H1 (cell line): ENCODE data around the gene OXNAD1.

ENCODE experiments used
- ASH2L ChIP-seq: fragments of 200-600, 300-600 bp; sonication (generic); IDR thresholded peaks from one replicate; pipeline ENCODE4 v1.7.1; 2017; ENCODE audit warnings: low read length
- CEBPB ChIP-seq: IDR thresholded peaks from 2 replicates; pipeline ENCODE4 v1.6.1; 2012; ENCODE audit warnings: low read depth, low read length
- CHD2 ChIP-seq: IDR thresholded peaks from 2 replicates; pipeline ENCODE4 v1.6.1; 2012; ENCODE audit warnings: low read length, improper control_type of control experiment
- EP300 ChIP-seq, 2 experiments: IDR thresholded peaks; 1 replicate in 1 of 2; 2 replicates in 1 of 2; pipeline ENCODE4 v1.6.1; 2011 to 2012; ENCODE audit warnings: low read depth in 2 of 2, low read length in 2 of 2, mild to moderate bottlenecking in 2 of 2, borderline replicate concordance in 1 of 2, inconsistent platforms in 1 of 2, moderate library complexity in 1 of 2
- EZH2 ChIP-seq: fragments of 200-600 bp; sonication (generic); IDR thresholded peaks from 2 replicates; pipeline ENCODE4 v1.7.1; 2012; ENCODE audit warnings: low read depth, mild to moderate bottlenecking, moderate library complexity, low read length, inconsistent platforms; ENCODE audit not compliant: severe bottlenecking
- GTF2F1 ChIP-seq: IDR thresholded peaks from 2 replicates; pipeline ENCODE4 v1.6.1; 2012; ENCODE audit warnings: low read depth, low read length, improper control_type of control experiment, borderline replicate concordance
- HDAC6 ChIP-seq: IDR thresholded peaks from one replicate; pipeline ENCODE4 v1.7.1; 2012; ENCODE audit warnings: low read depth, mild to moderate bottlenecking, inconsistent platforms, low read length, moderate library complexity
- POLR2A ChIP-seq, 2 experiments: IDR thresholded peaks; 1 replicate in 1 of 2; 2 replicates in 1 of 2; pipeline ENCODE4 v1.6.1; 2011; ENCODE audit warnings: low read depth in 2 of 2, low read length in 2 of 2, mild to moderate bottlenecking in 2 of 2; ENCODE audit errors: control extremely low read depth in 1 of 2
- SP1 ChIP-seq: IDR thresholded peaks from 2 replicates; pipeline ENCODE4 v1.6.1; 2011; ENCODE audit warnings: low read depth, low read length
- SP2 ChIP-seq: IDR thresholded peaks from 2 replicates; pipeline ENCODE4 v1.6.1; 2012; ENCODE audit warnings: mild to moderate bottlenecking, low read length, inconsistent platforms
- TAF1 ChIP-seq: IDR thresholded peaks from 2 replicates; pipeline ENCODE4 v1.6.1; 2011; ENCODE audit warnings: mild to moderate bottlenecking, low read depth, low read length
- YY1 ChIP-seq: IDR thresholded peaks from 2 replicates; pipeline ENCODE4 v1.6.1; 2011; ENCODE audit warnings: low read depth, mild to moderate bottlenecking, low read length
- ZNF274 ChIP-seq: IDR thresholded peaks from 2 replicates; pipeline ENCODE4 v1.7.0; 2012; ENCODE audit warnings: low read length, borderline replicate concordance; ENCODE audit errors: extremely low read depth
- TF ChIP-seq, protein P1 (sequence below), 3 experiments: IDR thresholded peaks; 1 replicate in 2 of 3; 2 replicates in 1 of 3; pipeline versions ENCODE4 v1.5.1 to v1.6.1; 2011; ENCODE audit warnings: low read length in 3 of 3, mild to moderate bottlenecking in 3 of 3, inconsistent platforms in 2 of 3, low read depth in 1 of 3, moderate library complexity in 1 of 3; ENCODE audit not compliant: insufficient read depth in 1 of 3; ENCODE audit errors: control extremely low read depth in 1 of 3

GRCh38 chr3:16258177-16258576 is 6.8 kb upstream of the OXNAD1 start:
- TF ChIP-seq, protein P1, sequence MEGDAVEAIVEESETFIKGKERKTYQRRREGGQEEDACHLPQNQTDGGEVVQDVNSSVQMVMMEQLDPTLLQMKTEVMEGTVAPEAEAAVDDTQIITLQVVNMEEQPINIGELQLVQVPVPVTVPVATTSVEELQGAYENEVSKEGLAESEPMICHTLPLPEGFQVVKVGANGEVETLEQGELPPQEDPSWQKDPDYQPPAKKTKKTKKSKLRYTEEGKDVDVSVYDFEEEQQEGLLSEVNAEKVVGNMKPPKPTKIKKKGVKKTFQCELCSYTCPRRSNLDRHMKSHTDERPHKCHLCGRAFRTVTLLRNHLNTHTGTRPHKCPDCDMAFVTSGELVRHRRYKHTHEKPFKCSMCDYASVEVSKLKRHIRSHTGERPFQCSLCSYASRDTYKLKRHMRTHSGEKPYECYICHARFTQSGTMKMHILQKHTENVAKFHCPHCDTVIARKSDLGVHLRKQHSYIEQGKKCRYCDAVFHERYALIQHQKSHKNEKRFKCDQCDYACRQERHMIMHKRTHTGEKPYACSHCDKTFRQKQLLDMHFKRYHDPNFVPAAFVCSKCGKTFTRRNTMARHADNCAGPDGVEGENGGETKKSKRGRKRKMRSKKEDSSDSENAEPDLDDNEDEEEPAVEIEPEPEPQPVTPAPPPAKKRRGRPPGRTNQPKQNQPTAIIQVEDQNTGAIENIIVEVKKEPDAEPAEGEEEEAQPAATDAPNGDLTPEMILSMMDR (IDR thresholded peaks at IDR 0.05; ENCODE audit: control extremely low read depth in 1 of 3, insufficient read depth in 1 of 3, low read depth in 1 of 3, low read length in 3 of 3), result no peak
- TF ChIP-seq GTF2F1, result no peak
- TF ChIP-seq POLR2A (IDR thresholded peaks at IDR 0.05; ENCODE audit: control extremely low read depth in 1 of 2, low read depth in 2 of 2, low read length in 2 of 2), result no peak
- TF ChIP-seq TAF1, result no peak
- TF ChIP-seq EP300 (IDR thresholded peaks at IDR 0.05; ENCODE audit: borderline replicate concordance in 1 of 2, low read depth in 2 of 2, low read length in 2 of 2), result no peak
- TF ChIP-seq EZH2, result no peak
- TF ChIP-seq SP2, result no peak
- no peak for TF ChIP-seq ZNF274
- no peak for TF ChIP-seq SP1
- TF ChIP-seq YY1, result no peak
- no peak for TF ChIP-seq ASH2L
- no peak for TF ChIP-seq HDAC6
- no peak for TF ChIP-seq CHD2
- no peak for TF ChIP-seq CEBPB
